Measurements from ENCODE around the gene FRS3.

FRS3 gene

GRCh38 chr6:41750374-41750773 is 29.3 kb downstream of the FRS3 start:
- in situ Hi-C loops (cut with HindIII; ENCODE audit: low pct_ligation_motif_present, low pct_unique_long_range_greater_than_20kb, low sequenced_read_pairs): no loop called here
- no peak for DNase-seq

GRCh38 chr6:41748542-41748941 is 31.2 kb downstream of the FRS3 start:
- in situ Hi-C loops (cut with HindIII; ENCODE audit: low pct_ligation_motif_present, low pct_unique_long_range_greater_than_20kb, low sequenced_read_pairs): no loop called here
- DNase-seq: no peak

- in situ Hi-C loops (cut with HindIII; ENCODE audit: low pct_ligation_motif_present, low pct_unique_long_range_greater_than_20kb, low sequenced_read_pairs): no loop called here
- DNase-seq: no peak
Observed at GRCh38 chr6:41748102-41748477, 31.6 kb downstream of the FRS3 start.

- DNase-seq: no peak
- in situ Hi-C loops (cut with HindIII; ENCODE audit: low pct_ligation_motif_present, low pct_unique_long_range_greater_than_20kb, low sequenced_read_pairs): no loop called here
Observed at GRCh38 chr6:41747256-41748101, 32.2 kb downstream of the FRS3 start, which contains the start of gene PGC. PGC (minus strand) TSS chr6:41747397; CDS start chr6:41747334, 63 bp downstream.

- in situ Hi-C loops (cut with HindIII; ENCODE audit: low pct_ligation_motif_present, low pct_unique_long_range_greater_than_20kb, low sequenced_read_pairs): no loop called here
- no peak for DNase-seq
Observed at GRCh38 chr6:41746107-41746506, 33.6 kb downstream of the FRS3 start.

- in situ Hi-C loops (cut with HindIII; ENCODE audit: low pct_ligation_motif_present, low pct_unique_long_range_greater_than_20kb, low sequenced_read_pairs): no loop called here
- DNase-seq: no peak
Observed at GRCh38 chr6:41744236-41744787, 35.4 kb downstream of the FRS3 start.

GRCh38 chr6:41743406-41744235 is 36.1 kb downstream of the FRS3 start:
- no peak for DNase-seq
- in situ Hi-C loops (cut with HindIII; ENCODE audit: low pct_ligation_motif_present, low pct_unique_long_range_greater_than_20kb, low sequenced_read_pairs): no loop called here

- DNase-seq: no peak
- in situ Hi-C loops (cut with HindIII; ENCODE audit: low pct_ligation_motif_present, low pct_unique_long_range_greater_than_20kb, low sequenced_read_pairs): no loop called here
Observed at GRCh38 chr6:41741625-41742490, 37.8 kb downstream of the FRS3 start.

GRCh38 chr6:41740366-41741162 is 39.1 kb downstream of the FRS3 start:
- in situ Hi-C loops (cut with HindIII; ENCODE audit: low pct_ligation_motif_present, low pct_unique_long_range_greater_than_20kb, low sequenced_read_pairs): no loop called here
- no peak for DNase-seq

- DNase-seq: no peak
- in situ Hi-C loops (cut with HindIII; ENCODE audit: low pct_ligation_motif_present, low pct_unique_long_range_greater_than_20kb, low sequenced_read_pairs): no loop called here
Observed at GRCh38 chr6:41739041-41739440, 40.7 kb downstream of the FRS3 start.

GRCh38 chr6:41737591-41738130 is 42.0 kb downstream of the FRS3 start:
- DNase-seq: no peak
- in situ Hi-C loops (cut with HindIII; ENCODE audit: low pct_ligation_motif_present, low pct_unique_long_range_greater_than_20kb, low sequenced_read_pairs): no loop called here

GRCh38 chr6:41736800-41737555 is 42.7 kb downstream of the FRS3 start:
- in situ Hi-C loops (cut with HindIII; ENCODE audit: low pct_ligation_motif_present, low pct_unique_long_range_greater_than_20kb, low sequenced_read_pairs): no loop called here
- DNase-seq: no peak

- no peak for DNase-seq
- in situ Hi-C loops (cut with HindIII; ENCODE audit: low pct_ligation_motif_present, low pct_unique_long_range_greater_than_20kb, low sequenced_read_pairs): no loop called here
Observed at GRCh38 chr6:41736186-41736733, 43.4 kb downstream of the FRS3 start.

- peak; percentile 85 for DNase-seq
- in situ Hi-C loops (cut with HindIII; ENCODE audit: low pct_ligation_motif_present, low pct_unique_long_range_greater_than_20kb, low sequenced_read_pairs): no loop called here
Observed at GRCh38 chr6:41735427-41736185, 44.1 kb downstream of the FRS3 start, which contains the start of gene TFEB. TFEB (minus strand) TSS chr6:41735608; CDS start chr6:41691213, 44,395 bp downstream.

- peak; percentile 76 for DNase-seq
- in situ Hi-C loops (cut with HindIII; ENCODE audit: low pct_ligation_motif_present, low pct_unique_long_range_greater_than_20kb, low sequenced_read_pairs): no loop called here
Observed at GRCh38 chr6:41734666-41735426, 44.9 kb downstream of the FRS3 start.

Data from ACHN (cell line).